Mononuclear cell (primary cell): ENCODE results near the gene KCNJ15. TPM values are rescaled to one million over a fixed set of nuclear protein-coding genes. Genes with fewer than 3 reads are reported as not detected.

Experiments
- H3K27me3 ChIP-seq: 2 replicates; pipeline ENCODE4 v1.6.0; 2011; ENCODE audit warnings: low read length, control low read depth; ENCODE audit not compliant: insufficient read depth
- H3K4me1 ChIP-seq: 2 replicates; pipeline ENCODE4 v1.5.1; 2011; ENCODE audit warnings: mild to moderate bottlenecking, low read length, control low read depth; ENCODE audit not compliant: insufficient read depth
- H3K4me3 ChIP-seq: 2 replicates; pipeline ENCODE4 v1.5.1; 2011; ENCODE audit warnings: mild to moderate bottlenecking, low read length, moderate library complexity
- H3K9me3 ChIP-seq: 2 replicates; pipeline ENCODE4 v1.5.1; 2011; ENCODE audit warnings: low read depth, mild to moderate bottlenecking, control low read depth, low read length
- total RNA-seq: library from RNA; depleted of rRNA; stranded (reverse); fragments of >200 nt; gene quantifications from one replicate; pipeline ENCODE4 v1.2.3, GENCODE V29; 2012

Gene KCNJ15
- total RNA-seq, 1 donor: 0.42 TPM

GRCh38 chr21:38269576-38269936 is 12.8 kb downstream of the KCNJ15 start:
- H3K4me3 ChIP-seq: no peak overlapping the region
- no peaks in the 10 kb centered on the region for H3K27me3 ChIP-seq
- H3K4me1 ChIP-seq: peaks cover 74% of the 10 kb centered on the region
- H3K9me3 ChIP-seq: no peaks in the 10 kb centered on the region

GRCh38 chr21:38272215-38272614 is 15.4 kb downstream of the KCNJ15 start:
- H3K4me3 ChIP-seq: no peak overlapping the region
- no peaks in the 10 kb centered on the region for H3K27me3 ChIP-seq
- H3K9me3 ChIP-seq: no peaks in the 10 kb centered on the region
- peaks cover 75% of the 10 kb centered on the region for H3K4me1 ChIP-seq

- H3K4me1 ChIP-seq: peaks cover 74% of the 10 kb centered on the region
- no peak overlapping the region for H3K4me3 ChIP-seq
- H3K9me3 ChIP-seq: no peaks in the 10 kb centered on the region
- no peaks in the 10 kb centered on the region for H3K27me3 ChIP-seq
These were observed 17.2 kb downstream of the KCNJ15 start for GRCh38 chr21:38273745-38274542.

- no peaks in the 10 kb centered on the region for H3K27me3 ChIP-seq
- H3K9me3 ChIP-seq: no peaks in the 10 kb centered on the region
- no peak overlapping the region for H3K4me3 ChIP-seq
- peaks cover 76% of the 10 kb centered on the region for H3K4me1 ChIP-seq
These were observed 20.8 kb downstream of the KCNJ15 start for GRCh38 chr21:38277501-38278131.

GRCh38 chr21:38280454-38280853 is 23.7 kb downstream of the KCNJ15 start:
- Histone ChIP-seq H3K27me3 (no peaks in the 10 kb centered on the region), H3K9me3 (no peaks in the 10 kb centered on the region), H3K4me3 (no peak overlapping the region), H3K4me1 (peaks cover 78% of the 10 kb centered on the region)

- Histone ChIP-seq H3K4me3 (no peak overlapping the region), H3K4me1 (peaks cover 80% of the 10 kb centered on the region), H3K9me3 (no peaks in the 10 kb centered on the region), H3K27me3 (no peaks in the 10 kb centered on the region)
These were observed 24.1 kb downstream of the KCNJ15 start for GRCh38 chr21:38280867-38281266.

DNA sequence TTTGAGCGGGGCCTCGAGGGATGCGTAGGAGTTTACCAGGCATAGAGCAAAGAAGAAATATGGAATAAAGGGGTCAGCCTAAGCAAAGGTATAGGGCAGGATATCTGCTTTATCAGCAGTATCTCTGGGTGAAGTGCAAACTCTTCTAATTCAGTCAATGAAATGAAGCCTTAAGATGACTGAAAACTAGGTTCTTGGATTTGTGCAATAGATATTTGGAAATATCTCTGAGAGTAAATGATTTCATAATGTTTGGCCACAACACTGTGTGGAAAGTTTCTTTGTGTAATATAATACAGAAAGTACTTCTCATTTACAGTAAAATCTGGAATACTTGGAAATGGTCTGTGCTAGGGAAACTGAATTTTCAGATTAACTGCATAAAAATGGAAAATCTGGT is 26.1 kb downstream of the KCNJ15 start:
- Histone ChIP-seq H3K27me3 (no peaks in the 10 kb centered on the region), H3K4me3 (no peak overlapping the region), H3K9me3 (no peaks in the 10 kb centered on the region), H3K4me1 (peaks cover 65% of the 10 kb centered on the region)

DNA sequence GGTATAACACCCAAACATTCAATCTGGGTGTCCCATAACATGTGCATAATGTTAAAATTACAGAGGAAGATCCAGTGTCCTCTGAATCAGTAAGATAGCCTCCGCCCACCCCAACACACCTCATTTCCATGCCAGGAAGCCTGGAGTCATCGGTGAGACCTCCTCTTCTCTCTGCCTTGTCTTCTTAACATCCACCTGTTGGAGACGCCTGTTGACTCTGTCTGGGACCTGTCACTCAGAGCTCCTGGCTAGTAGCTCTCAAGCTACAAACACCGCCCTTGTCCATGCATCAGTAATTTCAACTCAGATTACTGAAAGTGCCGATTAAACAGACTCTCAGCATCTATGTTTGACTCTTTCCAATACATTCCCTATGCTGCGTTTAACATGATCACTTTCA is 27.4 kb downstream of the KCNJ15 start:
- Histone ChIP-seq H3K4me3 (no peak overlapping the region), H3K27me3 (no peaks in the 10 kb centered on the region), H3K4me1 (peaks cover 64% of the 10 kb centered on the region), H3K9me3 (no peaks in the 10 kb centered on the region)

DNA sequence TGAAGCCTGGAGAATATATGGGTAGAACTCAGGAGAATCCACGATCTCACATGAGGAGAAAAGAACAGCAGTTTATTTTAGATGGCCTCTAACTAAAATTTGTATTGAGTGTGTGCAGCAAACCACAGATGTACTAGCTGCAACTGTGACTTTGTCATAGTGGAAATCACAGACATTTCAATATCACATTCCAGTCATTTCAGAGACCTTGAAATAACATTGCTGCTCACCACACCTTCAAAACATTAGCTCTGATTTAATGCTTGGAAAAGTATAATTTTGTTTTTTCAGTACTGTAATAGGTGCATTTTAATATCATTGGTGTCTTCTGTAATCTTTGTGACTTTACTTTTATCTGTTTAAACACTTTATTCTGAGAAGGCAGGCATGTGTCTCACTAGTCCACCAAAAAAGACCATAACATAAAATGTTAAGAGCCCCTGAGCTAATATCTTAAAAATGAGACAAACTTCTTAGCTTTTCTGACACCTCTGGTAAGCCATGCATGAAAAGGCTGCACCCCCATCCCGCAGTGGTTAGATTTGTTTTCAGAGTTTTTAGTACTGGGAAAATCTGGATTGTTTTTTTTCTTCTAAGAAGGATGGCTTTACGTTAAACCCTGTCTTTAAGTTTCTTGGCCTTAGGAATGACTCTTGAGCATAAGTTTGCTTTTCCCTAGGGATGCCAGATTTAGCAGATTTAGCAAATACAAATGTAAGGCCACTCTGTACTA is 30.1 kb downstream of the KCNJ15 start:
- Histone ChIP-seq H3K27me3 (no peaks in the 10 kb centered on the region), H3K4me1 (peaks cover 68% of the 10 kb centered on the region), H3K4me3 (no peak overlapping the region), H3K9me3 (no peaks in the 10 kb centered on the region)

DNA sequence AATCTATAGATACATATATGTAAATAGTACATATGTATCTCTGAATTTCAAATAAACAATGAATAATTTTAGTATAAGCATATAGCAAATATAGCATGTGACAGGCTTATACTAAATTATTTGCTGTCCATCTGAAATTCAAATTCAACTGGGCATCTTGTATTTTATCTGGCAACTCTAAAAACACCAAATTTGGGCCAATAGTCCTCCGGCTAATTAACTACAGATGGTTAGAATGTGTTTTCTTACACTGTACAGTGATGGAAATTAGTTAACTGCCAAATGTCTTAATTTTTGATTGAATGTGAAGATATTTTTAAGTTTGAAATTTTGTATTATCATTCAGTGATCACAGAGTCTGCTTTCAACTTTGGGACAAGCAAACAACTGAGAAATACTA is 30.7 kb downstream of the KCNJ15 start:
- H3K4me1 ChIP-seq: peaks cover 68% of the 10 kb centered on the region
- no peak overlapping the region for H3K4me3 ChIP-seq
- no peaks in the 10 kb centered on the region for H3K9me3 ChIP-seq
- H3K27me3 ChIP-seq: no peaks in the 10 kb centered on the region

DNA sequence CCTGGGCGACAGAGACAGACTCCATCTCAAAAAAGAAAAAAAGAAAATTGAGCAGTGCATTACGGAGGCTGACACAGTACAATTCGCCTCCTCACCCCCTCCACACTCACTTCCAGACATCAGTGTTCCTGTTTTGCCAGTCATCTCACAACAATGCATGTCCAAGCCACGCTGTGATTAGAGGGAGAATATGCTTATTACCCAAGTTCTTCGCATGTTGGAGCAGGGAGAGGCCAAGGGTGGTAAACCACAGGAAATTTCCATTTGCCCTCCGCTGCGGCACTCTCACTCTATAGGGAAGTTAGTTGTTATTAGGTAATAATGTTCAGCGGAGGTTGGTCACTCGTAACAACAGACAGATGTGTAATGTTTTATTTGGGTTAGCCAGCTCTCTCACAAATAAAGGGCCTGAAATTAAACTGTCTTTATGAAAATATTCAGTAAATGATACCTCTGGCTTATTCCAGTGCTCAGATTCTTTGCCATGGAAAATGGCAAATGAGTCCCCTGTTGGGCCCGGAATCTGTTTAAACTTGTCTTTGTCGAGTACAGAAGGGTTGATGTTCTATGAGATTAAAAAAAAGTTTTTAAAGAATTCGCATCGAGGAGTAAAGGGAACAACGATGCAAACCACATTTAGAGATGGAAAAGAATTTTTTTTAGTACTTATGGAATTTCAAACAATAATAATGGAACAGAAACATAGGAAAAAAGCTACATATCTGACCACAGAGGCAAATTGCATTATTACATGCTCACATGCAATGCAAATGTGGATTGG is 33.1 kb downstream of the KCNJ15 start:
- Histone ChIP-seq H3K27me3 (no peaks in the 10 kb centered on the region), H3K4me1 (peaks cover 69% of the 10 kb centered on the region), H3K9me3 (no peaks in the 10 kb centered on the region), H3K4me3 (no peak overlapping the region)

- no peak overlapping the region for H3K4me3 ChIP-seq
These were observed 34.0 kb downstream of the KCNJ15 start for GRCh38 chr21:38290809-38291208.

DNA sequence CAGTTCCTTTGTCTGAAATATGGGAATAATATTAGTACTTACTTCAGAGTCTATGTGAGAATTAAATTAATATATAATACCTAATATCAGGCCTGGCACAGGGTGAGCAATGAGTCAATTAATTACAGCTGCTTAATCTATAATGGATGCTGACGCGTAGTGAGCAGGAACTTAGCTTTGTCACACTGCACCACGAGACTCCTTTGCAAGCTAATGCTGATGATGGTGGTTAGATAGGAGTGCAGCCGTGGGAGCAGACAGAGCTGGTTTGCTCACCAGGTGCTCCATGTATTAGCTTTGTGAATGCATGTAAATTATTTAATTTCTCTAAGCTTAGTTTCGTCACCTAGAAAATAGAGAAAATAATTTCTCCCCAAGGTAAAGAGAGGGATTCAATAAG is 35.1 kb downstream of the KCNJ15 start:
- Histone ChIP-seq H3K4me3 (no peak overlapping the region), H3K4me1 (peaks cover 78% of the 10 kb centered on the region), H3K9me3 (no peaks in the 10 kb centered on the region), H3K27me3 (no peaks in the 10 kb centered on the region)

More at GRCh38 chr21:38290809-38291208, 34.0 kb downstream of the KCNJ15 start:
- H3K9me3 ChIP-seq: no peaks in the 10 kb centered on the region
- H3K27me3 ChIP-seq: no peaks in the 10 kb centered on the region
- H3K4me1 ChIP-seq: peaks cover 69% of the 10 kb centered on the region

DNA sequence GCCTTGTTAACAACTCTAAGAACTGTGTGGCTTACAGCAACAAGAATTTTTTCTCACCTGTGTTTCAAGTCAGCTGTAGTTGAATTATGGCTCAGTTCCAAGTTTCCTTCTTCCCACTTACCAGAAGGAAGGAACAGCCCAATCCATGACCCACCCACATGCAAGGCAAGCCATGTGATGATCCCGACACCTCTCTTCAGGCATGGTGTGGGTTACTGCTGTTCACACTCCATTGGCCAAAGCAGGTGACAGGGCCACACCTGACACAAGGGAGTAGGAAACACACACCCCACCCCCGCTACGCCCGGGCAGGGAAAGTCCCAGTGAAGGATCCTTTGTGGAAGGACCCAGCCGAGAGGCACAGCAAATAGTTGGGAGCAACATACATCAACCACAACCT is 36.3 kb downstream of the KCNJ15 start:
- Histone ChIP-seq H3K9me3 (no peaks in the 10 kb centered on the region), H3K4me1 (peaks cover 89% of the 10 kb centered on the region), H3K4me3 (no peak overlapping the region), H3K27me3 (no peaks in the 10 kb centered on the region)

- Histone ChIP-seq H3K4me1 (peaks cover 84% of the 10 kb centered on the region), H3K4me3 (no peak overlapping the region), H3K9me3 (no peaks in the 10 kb centered on the region), H3K27me3 (no peaks in the 10 kb centered on the region)
These were observed 37.0 kb downstream of the KCNJ15 start for GRCh38 chr21:38293765-38294164.
